Astrocyte of the spinal cord (primary cell): ENCODE data around the gene ONECUT3.
"Not testable (repeated sequence)": the region's sequence is repeated elsewhere in the genome, so short reads cannot be mapped to it uniquely, and the experiment has no call there.

ENCODE experiments used
- DNase-seq: peaks from one replicate; pipeline ENCODE4 v3.0.0; 2011; ENCODE audit warnings: low read depth, low spot score
- H3K4me3 ChIP-seq: 2 replicates; pipeline ENCODE4 v1.5.1; 2011; ENCODE audit warnings: low read depth, mild to moderate bottlenecking, low read length, moderate library complexity
- in situ Hi-C: cut with HindIII; loops from 2 replicates; pipeline ENCODE4 v1.10.0; 2017; ENCODE audit warnings: low sequenced_read_pairs
- TF ChIP-seq, protein P1 (sequence below): IDR thresholded peaks from 2 replicates; pipeline ENCODE4 v1.5.1; 2012; ENCODE audit warnings: low read depth, mild to moderate bottlenecking, low read length, inconsistent platforms

Gene ONECUT3

DNA sequence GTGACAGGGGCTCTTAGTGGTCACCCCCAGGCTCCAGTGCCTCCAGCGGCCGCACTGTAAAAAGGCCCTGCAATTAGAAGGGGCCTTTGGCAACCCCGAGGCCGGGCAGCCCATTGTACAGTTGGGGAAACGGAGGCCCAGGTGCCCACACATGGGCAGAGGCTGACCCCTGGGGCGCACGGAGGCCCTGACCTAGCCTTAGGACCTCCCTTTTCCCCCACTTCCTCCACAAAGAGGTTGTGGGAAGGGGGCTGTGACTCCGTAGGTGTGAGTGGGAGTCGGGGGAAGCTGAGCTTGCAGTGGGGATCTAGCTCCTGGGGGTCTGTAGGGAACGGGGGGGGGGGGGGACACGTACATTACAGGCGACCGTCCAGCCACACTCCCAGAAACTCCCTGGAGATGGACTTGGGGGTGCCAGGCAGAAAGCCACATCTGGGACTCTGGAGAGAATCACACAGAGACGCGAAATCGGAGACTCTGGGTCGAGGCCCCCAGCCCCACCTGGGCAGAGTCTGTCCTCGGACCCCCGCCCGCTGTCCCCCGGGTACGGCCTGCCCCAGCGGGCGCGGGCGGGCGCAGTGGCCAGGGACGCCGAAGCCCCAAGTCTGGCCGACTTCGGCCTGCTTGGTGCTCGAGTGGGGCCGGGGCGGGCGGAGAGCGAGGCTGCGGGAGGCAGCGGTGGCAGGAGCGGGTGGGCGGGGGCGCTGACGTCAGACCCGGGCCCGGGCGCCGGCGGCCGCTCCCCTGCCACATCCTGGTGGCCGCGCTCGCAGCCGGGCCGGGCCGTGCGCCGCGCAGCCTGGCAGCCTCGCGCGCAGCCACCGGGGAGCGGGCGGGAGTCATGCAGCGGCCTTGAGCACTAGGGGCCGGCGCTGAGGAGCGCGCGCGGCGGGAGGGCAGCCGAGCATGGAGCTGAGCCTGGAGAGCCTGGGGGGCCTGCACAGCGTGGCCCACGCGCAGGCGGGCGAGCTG is at the start of gene ONECUT3:
Gene ONECUT3 (plus strand): TSS at position 750 of the 972 bp plus-strand sequence. CDS start 157 bp downstream, at position 907.
- DNase-seq: no peak
- TF ChIP-seq, protein P1, sequence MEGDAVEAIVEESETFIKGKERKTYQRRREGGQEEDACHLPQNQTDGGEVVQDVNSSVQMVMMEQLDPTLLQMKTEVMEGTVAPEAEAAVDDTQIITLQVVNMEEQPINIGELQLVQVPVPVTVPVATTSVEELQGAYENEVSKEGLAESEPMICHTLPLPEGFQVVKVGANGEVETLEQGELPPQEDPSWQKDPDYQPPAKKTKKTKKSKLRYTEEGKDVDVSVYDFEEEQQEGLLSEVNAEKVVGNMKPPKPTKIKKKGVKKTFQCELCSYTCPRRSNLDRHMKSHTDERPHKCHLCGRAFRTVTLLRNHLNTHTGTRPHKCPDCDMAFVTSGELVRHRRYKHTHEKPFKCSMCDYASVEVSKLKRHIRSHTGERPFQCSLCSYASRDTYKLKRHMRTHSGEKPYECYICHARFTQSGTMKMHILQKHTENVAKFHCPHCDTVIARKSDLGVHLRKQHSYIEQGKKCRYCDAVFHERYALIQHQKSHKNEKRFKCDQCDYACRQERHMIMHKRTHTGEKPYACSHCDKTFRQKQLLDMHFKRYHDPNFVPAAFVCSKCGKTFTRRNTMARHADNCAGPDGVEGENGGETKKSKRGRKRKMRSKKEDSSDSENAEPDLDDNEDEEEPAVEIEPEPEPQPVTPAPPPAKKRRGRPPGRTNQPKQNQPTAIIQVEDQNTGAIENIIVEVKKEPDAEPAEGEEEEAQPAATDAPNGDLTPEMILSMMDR: no peak
- in situ Hi-C loops: no loop called here
- no peak within 1 kb of the TSS for H3K4me3 ChIP-seq

DNA sequence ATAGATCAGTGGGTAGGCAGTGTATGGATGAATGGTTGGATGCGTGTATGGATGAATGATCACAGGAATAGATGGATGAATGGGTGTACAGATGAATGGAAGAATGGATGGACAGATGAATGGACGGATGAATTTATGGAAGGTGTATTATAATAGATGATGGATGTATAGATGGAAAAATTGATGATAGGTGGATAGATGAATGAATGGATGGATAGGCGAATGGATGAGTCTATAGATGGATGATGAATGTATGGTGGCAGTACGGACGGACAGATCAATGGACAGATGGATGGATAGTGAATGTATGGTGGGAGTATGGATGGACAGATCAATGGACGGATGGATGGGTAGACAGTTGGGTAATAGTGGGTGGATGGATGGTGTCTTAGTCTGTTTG is 49.0 kb upstream of the ONECUT3 start:
- no peak for DNase-seq
- in situ Hi-C loops: no loop called here
- TF ChIP-seq, protein P1: no peak
- H3K4me3 ChIP-seq: no peak overlapping the region

DNA sequence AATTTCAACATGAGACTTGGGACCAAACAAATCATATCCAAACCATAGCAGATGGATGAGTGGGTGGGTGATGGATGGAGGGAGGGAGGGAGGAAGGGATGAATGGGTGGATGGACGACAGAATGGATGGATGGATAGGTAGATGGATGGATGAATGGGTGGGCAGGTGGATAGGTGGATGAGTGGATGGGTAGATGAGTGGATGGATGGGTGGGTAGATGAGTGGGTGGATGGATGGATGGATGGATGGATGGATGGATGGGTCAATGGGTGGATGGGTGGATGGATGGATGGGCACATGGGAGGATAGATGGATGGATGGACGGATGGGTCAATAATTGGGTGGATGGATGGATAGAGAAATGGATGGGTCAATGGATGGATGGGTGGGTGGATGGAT is 47.9 kb upstream of the ONECUT3 start:
- no peak for DNase-seq
- H3K4me3 ChIP-seq: no peak overlapping the region
- in situ Hi-C loops: no loop called here
- TF ChIP-seq, protein P1: no peak

DNA sequence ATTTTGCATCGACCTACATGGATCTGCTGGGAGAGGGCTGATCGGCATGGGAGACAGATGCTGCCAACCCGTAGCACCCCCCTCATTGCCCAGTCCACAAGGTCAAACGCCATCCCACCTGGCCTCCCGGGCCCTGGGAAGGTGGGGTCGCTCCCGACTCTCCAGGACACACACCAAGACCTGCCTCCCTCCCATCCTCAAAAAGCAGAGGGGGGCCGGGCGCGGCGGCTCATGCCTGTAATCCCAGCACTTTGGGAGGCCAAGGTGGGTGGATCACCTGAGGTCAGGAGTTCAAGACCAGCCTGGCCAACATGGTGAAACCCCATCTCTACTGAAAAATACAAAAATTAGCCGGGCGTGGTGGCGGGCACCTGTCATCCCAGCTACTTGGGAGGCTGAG is 46.7 kb upstream of the ONECUT3 start:
- DNase-seq, in situ Hi-C loops, H3K4me3 ChIP-seq: not testable (repeated sequence)

DNA sequence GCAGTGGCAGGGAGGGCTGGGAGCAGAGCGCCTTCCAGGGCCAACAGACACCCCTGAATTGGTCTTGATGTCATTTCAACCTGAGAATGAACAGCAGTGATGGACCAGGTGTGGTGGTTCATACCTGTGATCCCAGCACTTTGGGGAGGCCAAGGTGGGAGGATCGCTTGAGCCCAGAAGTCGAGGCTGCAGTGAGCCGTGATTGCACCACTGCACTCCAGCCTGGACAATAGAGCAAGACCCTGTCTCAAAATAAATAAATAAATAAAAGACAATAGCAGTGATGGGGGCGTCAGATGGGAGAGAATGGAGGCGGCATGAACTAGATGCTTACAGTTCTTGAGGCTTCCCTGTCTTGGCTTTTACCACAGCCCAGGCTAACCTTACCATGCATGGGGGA is 46.1 kb upstream of the ONECUT3 start:
- no peak for DNase-seq
- TF ChIP-seq, protein P1: no peak
- no peak overlapping the region for H3K4me3 ChIP-seq
- in situ Hi-C loops: no loop called here

DNA sequence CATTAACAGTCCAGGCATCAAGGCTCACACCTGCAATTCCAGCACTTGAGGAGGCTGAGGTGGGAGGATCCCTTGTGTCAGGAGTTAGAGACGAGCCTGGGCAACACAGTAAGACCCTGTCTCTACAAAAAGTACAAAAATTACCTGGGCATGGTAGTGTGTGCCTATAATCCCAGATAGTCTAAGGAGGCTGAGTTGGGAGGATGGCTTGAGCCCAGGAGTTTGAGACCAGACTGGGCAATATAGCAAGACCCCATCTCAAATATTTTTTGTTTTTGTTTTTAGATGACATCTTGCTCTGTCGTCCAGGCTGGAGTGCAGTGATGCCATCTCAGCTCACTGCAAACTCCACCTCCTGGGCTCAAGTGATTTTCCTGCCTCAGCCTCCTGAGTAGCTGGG is 40.1 kb upstream of the ONECUT3 start:
- DNase-seq: no peak
- in situ Hi-C loops: no loop called here
- no peak overlapping the region for H3K4me3 ChIP-seq
- TF ChIP-seq, protein P1: no peak

DNA sequence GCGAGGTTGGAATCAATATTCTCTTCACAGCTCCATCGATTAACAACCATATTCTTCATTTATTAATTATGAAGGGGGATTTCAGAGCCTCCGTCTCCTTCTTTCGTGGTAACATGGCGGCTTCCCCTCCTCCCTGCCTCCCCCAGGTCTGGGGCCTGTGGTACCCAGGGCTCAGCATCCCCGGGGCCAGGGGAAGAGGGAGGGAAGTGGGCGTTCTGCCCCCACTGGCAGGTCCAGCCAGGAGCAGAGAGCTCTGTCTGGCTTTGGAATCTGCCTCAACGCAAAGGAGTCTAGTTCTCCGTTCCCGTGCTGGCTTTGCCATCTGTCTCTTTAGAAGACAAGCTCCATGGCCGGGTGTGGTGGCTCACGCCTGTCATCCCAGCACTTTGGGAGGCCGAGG is 37.8 kb upstream of the ONECUT3 start:
- no peak overlapping the region for H3K4me3 ChIP-seq
- TF ChIP-seq, protein P1: no peak
- in situ Hi-C loops: no loop called here
- DNase-seq: no peak
